HG03095 (cell line): ENCODE measurements around the gene NAIF1.
"Not testable (repeated sequence)": the region's sequence is repeated elsewhere in the genome, so short reads cannot be mapped to it uniquely, and the experiment has no call there.

Experiments used
- ATAC-seq: cut with Tn5 transposase; IDR thresholded peaks from one replicate; pipeline ENCODE4 v1.9.1; 2021; ENCODE audit warnings: moderate library complexity; ENCODE audit not compliant: unreplicated experiment

Gene NAIF1, protein sequence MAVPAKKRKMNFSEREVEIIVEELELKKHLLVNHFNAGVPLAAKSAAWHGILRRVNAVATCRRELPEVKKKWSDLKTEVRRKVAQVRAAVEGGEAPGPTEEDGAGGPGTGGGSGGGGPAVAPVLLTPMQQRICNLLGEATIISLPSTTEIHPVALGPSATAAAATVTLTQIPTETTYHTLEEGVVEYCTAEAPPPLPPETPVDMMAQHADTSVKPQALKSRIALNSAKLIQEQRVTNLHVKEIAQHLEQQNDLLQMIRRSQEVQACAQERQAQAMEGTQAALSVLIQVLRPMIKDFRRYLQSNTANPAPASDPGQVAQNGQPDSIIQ

DNA sequence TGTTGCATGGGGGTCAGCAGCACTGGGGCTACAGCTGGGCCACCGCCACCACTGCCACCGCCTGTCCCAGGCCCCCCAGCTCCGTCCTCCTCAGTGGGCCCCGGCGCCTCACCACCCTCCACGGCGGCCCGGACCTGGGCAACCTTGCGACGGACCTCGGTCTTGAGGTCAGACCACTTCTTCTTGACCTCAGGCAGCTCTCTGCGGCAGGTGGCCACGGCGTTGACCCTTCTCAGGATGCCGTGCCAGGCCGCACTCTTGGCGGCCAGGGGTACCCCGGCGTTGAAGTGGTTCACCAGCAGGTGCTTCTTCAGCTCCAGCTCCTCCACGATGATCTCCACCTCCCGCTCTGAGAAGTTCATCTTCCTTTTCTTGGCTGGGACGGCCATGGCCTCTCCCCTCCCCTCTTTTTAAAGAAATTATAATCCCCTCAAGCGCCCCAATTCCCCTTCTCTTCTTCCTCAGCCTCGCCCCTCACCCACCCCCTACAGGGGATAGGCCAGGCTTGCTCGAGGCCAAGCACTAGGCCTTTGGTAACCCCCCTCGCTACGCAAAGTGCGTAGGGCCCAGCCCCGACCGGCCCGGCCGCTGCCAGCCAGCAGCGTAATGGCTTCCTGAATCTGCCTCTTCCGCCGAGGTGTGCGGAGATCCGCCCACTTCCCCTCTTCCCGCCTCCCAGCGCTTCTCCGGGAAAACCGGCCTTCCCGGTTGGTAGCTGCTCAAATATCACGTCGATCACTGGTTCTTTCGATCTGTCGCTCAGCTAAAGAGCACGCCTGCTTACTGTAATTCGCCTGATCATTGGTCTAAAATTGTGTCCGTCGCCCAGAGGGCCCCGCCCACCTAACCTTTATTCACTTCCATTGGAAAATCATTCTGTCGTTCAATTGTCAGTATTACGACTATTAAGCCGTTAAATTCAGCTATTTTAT, at the start of gene NAIF1:
TSS of gene NAIF1 (minus strand) at position 608 of the 932 bp plus-strand sequence. CDS start at position 389, 219 bp downstream.
- ATAC-seq = peak; percentile 52

DNA sequence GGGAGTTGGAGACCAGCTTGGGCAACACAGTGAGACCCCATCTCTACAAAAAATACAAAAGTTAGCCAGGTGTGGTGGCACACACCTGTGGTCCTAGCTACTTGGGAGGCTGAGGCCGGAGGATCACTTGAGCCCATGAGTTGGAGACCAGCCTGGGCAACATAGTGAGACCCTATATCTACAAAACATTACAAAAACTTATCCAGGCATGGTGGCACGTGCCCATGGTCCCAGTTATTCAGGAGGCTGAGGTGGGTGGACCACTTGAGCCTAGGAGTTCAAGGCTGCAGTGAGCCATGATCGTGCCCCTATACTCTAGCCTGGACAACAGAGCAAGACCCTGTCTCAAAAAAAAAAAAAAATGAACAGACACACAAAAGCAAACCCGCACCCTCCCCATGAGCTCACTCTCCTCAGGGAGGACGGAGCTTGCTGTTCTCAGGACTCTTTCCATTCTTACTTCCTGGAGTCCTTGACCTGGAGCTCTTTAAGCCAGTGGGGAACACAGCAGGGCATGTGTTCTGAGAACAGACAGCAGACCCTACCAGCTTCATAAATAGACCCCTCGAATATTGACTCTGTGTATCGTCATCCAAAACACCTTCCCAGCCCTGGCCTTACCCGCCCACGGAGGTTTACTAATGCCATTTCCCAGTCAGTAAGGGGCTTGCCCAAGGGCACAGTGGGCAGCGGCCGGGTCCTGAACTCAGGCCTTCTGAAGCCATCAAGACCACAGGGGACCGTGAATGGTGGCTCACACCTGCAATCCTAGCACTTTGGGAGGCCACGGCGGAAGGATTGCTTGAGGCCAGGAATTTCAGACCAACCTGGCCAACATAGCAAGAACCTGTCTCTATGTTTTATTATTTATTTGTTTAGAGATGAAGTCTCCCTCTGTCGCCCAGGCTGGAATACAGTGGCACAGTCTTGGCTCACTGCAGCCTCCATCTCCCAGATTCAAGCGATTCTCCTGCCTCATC, 49.3 kb upstream of the NAIF1 start:
- ATAC-seq = no peak

DNA sequence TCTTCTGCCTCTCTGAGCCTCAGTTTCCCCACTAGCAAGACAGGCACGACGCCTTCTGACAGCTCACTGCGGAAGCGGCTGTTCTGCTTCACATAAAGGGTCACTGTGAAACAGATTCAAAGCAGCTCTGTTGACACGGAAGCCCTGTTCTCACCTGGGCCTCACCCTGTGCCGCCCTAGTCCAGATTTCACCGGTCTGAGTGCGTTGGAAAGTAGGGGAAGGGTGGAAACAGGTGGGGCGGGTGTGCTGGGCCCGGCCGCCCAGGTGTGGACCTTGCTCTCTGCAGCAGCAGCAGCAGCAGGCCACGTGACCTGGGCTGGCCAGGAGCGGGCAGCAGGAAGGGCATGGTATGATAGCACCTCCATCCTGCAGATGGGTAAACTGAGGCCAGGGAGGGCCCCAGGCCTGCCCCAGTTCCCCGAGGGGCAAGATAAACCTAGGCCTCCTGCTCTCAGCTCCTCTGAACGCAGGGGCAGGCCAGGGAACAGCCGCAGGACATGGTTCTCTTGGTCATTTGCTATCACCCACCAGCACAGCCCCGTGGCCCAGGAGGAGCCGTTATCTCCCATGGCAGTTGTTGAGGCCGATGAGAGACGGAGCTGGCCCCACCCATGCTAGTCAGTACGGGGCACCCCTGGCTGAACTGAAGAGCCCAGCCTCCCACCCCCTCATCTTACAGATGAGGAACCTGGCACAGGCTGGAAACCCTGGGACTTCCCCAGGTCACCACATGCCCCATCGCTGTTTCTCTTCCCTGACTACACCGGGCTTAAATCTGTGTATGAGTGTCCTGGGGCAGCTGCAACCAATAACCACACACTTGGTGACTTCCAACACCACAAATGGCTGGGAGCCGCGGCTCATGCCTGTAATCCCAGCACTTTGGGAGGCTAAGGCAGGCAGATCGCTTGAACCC, 48.3 kb upstream of the NAIF1 start:
- ATAC-seq = no peak

DNA sequence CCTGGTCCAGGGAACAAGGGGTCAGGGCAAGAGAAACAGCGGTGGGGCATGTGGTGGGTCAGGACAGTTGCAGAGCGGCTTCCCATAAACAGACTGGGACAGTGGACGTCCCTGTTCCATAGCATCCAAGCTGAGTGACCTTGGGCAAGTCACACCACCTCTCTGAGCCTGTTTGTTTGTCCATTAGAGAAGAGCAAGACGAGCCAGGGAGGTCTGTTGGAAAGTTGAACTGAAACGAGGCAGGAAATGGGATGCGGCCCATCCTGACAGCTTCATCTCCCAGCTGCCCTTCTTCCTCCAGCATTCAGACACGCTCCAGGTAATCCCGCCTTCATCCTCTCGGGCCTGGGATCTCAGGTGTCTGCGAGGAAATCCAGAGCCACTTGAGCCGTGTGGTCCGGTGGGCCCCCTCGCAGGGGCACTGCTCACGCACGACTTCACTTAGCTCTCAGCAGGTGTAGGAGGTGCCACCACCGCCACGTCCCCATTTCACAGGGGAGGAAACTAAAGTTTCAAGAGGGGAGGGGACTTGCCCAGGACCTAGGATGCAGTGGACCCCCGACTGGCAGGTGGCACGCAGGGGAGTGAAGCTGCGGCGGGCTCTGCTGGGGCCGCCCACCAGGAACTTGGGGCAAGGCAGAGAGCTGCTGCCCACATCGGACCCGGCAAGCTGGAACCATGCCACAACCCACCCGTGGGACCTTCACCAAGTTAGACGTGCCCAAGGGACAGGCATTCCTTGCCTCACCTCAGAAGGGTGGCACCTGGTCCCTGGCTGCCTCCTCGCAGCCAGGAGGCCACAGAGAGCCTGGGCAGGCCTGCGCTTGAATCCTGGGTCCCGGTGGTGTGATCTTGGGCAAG, 47.4 kb upstream of the NAIF1 start:
- no peak for ATAC-seq

DNA sequence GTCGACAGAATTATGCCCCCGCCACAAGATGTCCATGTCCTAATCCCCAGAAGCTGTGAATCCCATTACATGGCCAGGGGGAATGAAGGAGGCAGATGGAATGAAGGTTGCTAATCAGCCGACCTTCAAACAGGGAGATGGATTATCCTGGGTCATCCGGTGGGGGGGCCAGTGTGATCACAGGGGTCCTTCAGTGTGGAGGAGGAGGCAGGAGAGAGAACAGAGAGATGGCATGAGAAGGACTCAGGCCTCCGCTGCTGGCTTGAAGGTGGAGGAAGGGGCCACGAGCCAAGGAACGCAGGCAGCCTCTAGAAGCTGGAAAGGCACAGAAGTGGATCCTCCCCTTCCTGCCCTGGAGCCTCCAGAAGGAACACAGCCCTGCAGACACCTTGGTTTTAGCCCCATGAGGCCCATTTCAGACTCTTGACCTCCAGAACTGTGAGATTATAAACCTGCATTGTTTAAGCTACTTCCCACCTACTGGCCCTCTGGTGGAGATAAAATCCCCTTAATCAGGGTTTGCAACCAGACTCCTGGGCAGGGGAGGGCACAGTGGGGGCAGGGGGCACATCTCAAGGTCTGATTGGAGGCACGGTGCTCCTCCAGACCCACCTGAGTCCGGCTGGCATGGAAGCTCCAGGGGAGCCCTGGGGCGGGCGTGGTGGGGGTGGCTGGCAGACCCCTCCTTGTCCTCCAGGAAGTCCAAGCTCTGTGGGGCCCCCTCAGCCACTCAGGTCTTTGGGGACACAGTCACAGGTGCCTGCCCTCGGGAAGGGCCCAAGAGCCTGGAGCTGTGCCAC, 46.6 kb upstream of the NAIF1 start:
- ATAC-seq = no peak

DNA sequence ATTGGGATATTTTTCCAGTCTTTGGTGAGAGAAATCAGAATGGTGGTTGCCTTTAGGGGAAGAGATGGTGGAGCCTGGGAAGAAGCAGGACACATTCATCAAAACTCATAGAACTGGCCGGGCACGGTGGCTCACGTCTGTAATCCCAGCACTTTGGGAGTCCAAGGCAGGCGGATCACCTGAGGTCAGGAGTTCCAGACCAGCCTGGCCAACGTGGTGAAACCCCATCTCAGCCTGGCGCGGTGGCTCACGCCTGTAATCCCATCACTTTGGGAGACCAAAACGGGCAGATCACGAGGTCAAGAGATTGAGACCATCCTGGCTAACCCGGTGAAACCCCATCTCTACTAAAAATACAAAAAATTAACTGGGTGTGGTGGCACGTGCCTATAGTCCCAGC, 44.6 kb upstream of the NAIF1 start:
- ATAC-seq = not testable (repeated sequence)

DNA sequence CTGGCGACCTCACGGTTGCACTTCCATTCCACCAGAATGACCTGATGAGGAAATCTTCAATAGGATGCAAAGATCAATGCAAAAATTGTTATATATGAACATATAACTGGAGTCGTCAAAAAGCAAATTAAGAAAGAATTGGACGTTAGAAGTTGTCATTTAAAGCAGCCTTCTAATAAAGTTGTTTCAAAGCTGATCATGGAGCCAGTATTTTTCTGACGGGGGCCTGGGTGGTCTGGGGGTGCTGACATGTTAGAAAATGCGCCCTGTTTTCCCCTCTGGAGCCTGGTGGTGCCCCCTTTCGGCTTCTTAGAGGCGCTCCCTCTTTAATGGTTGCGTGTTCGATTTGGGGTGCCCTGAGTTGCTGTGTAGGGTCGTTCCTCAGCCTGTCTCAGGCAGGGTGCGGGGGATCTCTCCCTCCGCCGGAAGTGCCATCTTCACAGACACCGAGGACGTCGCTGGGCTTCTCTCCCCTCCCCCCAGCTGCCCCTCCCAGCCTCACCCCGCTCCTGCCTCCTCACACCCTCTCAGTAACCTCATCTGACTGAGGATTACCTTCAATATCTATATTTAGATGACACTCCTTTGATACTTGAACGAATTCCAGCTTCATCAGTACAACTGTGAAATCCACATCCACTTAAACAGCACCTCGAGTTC, 42.1 kb upstream of the NAIF1 start:
- ATAC-seq = no peak

DNA sequence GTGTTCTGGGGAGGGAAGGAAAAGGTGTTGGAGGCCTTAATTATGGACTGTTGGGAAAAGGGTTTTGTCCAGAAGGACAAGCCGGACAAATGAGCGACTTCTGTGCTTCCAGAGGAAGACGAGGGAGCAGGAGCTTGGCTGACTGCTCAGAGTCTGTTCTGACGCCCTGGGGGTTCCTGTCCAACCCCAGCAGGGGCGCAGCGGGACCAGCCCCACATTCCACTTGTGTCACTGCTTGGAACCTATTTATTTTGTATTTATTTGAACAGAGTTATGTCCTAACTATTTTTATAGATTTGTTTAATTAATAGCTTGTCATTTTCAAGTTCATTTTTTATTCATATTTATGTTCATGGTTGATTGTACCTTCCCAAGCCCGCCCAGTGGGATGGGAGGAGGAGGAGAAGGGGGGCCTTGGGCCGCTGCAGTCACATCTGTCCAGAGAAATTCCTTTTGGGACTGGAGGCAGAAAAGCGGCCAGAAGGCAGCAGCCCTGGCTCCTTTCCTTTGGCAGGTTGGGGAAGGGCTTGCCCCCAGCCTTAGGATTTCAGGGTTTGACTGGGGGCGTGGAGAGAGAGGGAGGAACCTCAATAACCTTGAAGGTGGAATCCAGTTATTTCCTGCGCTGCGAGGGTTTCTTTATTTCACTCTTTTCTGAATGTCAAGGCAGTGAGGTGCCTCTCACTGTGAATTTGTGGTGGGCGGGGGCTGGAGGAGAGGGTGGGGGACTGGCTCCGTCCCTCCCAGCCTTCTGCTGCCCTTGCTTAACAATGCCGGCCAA, 41.3 kb upstream of the NAIF1 start:
- no peak for ATAC-seq

- ATAC-seq = no peak
Observed at GRCh38 chr9:128107468-128108268, 40.5 kb upstream of the NAIF1 start.

DNA sequence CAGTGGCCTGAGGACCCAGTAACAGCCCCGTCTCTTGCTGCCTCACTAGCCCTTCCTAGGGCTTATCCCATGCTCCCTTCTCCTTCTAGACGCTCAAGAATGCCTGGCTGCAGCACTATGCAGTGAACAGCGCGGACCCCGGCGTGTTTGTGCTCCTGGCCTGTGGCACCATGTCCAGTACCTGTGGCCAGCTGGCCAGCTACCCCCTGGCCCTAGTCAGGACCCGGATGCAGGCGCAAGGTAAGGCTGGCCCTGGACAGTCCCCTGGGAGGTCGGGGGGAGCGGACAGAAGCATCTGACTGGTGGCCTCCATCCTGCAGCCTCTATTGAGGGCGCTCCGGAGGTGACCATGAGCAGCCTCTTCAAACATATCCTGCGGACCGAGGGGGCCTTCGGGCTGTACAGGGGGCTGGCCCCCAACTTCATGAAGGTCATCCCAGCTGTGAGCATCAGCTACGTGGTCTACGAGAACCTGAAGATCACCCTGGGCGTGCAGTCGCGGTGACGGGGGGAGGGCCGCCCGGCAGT, 39.9 kb upstream of the NAIF1 start:
- no peak for ATAC-seq

- no peak for ATAC-seq
Observed at GRCh38 chr9:128106181-128106939, 39.2 kb upstream of the NAIF1 start.

- ATAC-seq = no peak
Observed at GRCh38 chr9:128105538-128106175, 38.5 kb upstream of the NAIF1 start.

DNA sequence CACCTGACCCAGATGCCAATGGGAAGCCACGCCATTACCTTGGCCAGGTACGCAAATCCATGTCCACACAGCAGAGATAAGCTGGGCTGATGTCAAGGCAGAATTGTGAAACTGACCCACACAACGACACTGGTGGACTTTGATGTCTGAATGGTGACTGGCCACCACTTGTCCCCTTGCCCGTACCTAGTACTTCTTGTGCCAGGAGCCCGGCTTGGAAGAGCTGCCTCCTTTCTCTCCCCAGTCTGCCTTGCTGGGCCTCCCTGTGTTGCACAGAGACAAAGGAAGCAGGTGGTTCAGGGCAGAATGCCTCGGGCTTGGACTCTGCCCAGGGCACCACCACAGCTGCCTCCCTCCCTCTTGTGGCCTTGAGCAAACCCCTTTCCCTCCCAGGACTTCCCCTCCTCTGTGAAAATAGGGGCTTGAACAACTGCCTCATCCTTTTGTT, 37.1 kb upstream of the NAIF1 start:
- no peak for ATAC-seq

DNA sequence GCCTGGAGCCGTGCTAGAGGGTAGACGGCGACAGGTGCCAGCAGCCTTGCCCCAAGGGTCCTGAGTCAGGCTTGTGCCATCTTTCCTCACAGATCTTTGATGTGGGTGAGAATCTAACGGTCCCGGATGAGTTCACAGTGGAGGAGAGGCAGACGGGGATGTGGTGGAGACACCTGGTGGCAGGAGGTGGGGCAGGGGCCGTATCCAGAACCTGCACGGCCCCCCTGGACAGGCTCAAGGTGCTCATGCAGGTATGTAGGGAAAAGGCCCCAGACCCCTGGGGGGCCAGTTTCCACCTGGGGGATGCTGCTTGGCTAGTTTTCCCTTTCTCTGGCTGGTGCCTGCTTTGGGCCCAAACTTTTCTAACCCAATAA, 36.5 kb upstream of the NAIF1 start:
- ATAC-seq = no peak
